HEK293 (cell line): ENCODE measurements around the gene GTPBP6.

Experiments used
- AEBP2 ChIP-seq: fragments of 450-650 bp; formaldehyde crosslinking; IDR thresholded peaks from 2 replicates; pipeline ENCODE4 v1.5.1; 2016; ENCODE audit warnings: missing biosample characterization, missing genetic modification characterization, borderline replicate concordance
- ATF2 ChIP-seq: fragments of 450-650 bp; formaldehyde crosslinking; IDR thresholded peaks from 2 replicates; pipeline ENCODE4 v1.5.1; 2016; ENCODE audit warnings: missing biosample characterization, missing genetic modification characterization, low read depth
- TCF7L2 ChIP-seq: IDR thresholded peaks from 2 replicates; pipeline ENCODE4 v1.6.1; 2011; ENCODE audit warnings: low read depth, mild to moderate bottlenecking, inconsistent platforms, low read length, moderate library complexity, borderline replicate concordance
- ZBTB49 ChIP-seq: fragments of 450-650 bp; formaldehyde crosslinking; IDR thresholded peaks from 2 replicates; pipeline ENCODE4 v1.5.1; 2016; ENCODE audit warnings: missing biosample characterization, missing genetic modification characterization, low read depth
- ZNF26 ChIP-seq: fragments of 450-650 bp; formaldehyde crosslinking; IDR thresholded peaks from 2 replicates; pipeline ENCODE4 v1.5.1; 2016; ENCODE audit warnings: missing biosample characterization, missing genetic modification characterization
- ZNF335 ChIP-seq: fragments of 450-650 bp; formaldehyde crosslinking; conservative IDR thresholded peaks from 2 replicates; pipeline ENCODE4 v1.5.1; 2016; ENCODE audit warnings: missing biosample characterization, missing genetic modification characterization
- ZNF350 ChIP-seq: fragments of 450-650 bp; formaldehyde crosslinking; IDR thresholded peaks from 2 replicates; pipeline ENCODE4 v1.5.0; 2017; ENCODE audit warnings: missing biosample characterization, mild to moderate bottlenecking, missing genetic modification characterization
- ZNF423 ChIP-seq: fragments of 450-650 bp; formaldehyde crosslinking; IDR thresholded peaks from 2 replicates; pipeline ENCODE4 v1.5.1; 2016; ENCODE audit warnings: missing biosample characterization, missing genetic modification characterization
- ZNF777 ChIP-seq: fragments of 450-650 bp; formaldehyde crosslinking; IDR thresholded peaks from 2 replicates; pipeline ENCODE4 v1.5.1; 2017; ENCODE audit warnings: missing biosample characterization, missing genetic modification characterization, borderline replicate concordance

- TF ChIP-seq TCF7L2 (no peak), ZNF26 (tag by site-specific recombination) (no peak), ZNF423 (no peak), ZNF777 (no peak), ATF2 (tag by site-specific recombination) (no peak), ZNF335 (tag by site-specific recombination) (no peak), ZNF350 (tag by site-specific recombination) (no peak), ZBTB49 (no peak), AEBP2 (tag by site-specific recombination) (no peak)
Observed at GRCh38 chrX:334331-334891, 15.8 kb upstream of the GTPBP6 start.
